Adipocyte (in vitro differentiated cells): Measurements from ENCODE around the gene ZNF532.
A peak's percentile ranks its signal among the peaks of the same experiment; 100 is the strongest.
"Not testable (repeated sequence)": the region's sequence is repeated elsewhere in the genome, so short reads cannot be mapped to it uniquely, and the experiment has no call there.

ENCODE experiments used
- DNase-seq: peaks from one replicate; pipeline ENCODE4 v3.0.0-alpha.2; 2015; ENCODE audit warnings: low read depth
- H3K27me3 ChIP-seq: replicated peaks from 2 replicates; pipeline ENCODE4 v1.7.0; 2013; ENCODE audit warnings: mild to moderate bottlenecking, low read length, moderate library complexity; ENCODE audit not compliant: control insufficient read depth, insufficient read depth
- H3K36me3 ChIP-seq: 2 replicates; pipeline ENCODE4 v1.7.0; 2013; ENCODE audit warnings: low read length, mild to moderate bottlenecking, moderate library complexity; ENCODE audit not compliant: control insufficient read depth, insufficient read depth, severe bottlenecking
- H3K4me1 ChIP-seq: 2 replicates; pipeline ENCODE4 v1.7.0; 2013; ENCODE audit warnings: mild to moderate bottlenecking, low read length, moderate library complexity; ENCODE audit not compliant: control insufficient read depth, insufficient read depth
- H3K4me3 ChIP-seq: 2 replicates; pipeline ENCODE4 v1.7.0; 2013; ENCODE audit warnings: mild to moderate bottlenecking, low read length, moderate library complexity
- H3K9ac ChIP-seq: 2 replicates; pipeline ENCODE4 v1.7.0; 2013; ENCODE audit warnings: mild to moderate bottlenecking, low read length, moderate library complexity
- H3K9me3 ChIP-seq: 2 replicates; pipeline ENCODE4 v1.7.0; 2013; ENCODE audit warnings: mild to moderate bottlenecking, low read length, moderate library complexity; ENCODE audit not compliant: control insufficient read depth

Gene ZNF532

DNA sequence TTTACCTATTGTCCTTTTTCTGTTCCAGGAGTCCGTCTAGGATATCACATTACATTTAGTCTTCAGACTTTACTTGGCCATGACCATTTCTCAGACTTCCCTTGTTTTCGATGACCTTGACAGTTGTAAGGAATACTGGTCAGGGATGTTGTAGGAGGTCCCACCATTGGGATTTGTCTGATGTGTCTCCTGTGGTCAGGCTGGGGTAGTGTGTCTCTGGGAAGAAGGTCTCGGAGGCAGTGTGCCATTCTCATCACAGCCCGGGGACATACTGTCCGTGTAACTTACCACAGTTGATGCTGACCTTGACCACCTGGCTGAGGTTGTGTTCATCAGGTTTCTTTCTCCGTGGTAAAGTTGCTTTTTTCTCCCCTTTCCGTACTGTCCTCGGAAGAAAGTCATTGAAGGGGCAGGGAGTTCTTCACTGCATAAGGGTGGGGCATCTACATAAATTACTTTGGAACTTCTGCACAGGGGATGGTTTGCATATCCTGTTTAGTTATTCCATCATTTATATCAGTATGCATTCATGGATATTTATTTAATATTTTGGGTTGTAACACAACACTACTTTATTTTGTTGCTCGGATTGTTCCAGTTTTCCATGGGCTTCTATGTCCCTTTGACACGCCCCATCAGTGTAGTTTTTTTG is 41.2 kb downstream of the ZNF532 start:
- Histone ChIP-seq H3K4me1 (peaks cover 2% of the 10 kb centered on the region), H3K9ac (no peak overlapping the region), H3K36me3 (peaks cover 11% of the 10 kb centered on the region), H3K27me3 (no peaks in the 10 kb centered on the region), H3K4me3 (no peak overlapping the region), H3K9me3 (no peaks in the 10 kb centered on the region)
- DNase-seq = no peak

DNA sequence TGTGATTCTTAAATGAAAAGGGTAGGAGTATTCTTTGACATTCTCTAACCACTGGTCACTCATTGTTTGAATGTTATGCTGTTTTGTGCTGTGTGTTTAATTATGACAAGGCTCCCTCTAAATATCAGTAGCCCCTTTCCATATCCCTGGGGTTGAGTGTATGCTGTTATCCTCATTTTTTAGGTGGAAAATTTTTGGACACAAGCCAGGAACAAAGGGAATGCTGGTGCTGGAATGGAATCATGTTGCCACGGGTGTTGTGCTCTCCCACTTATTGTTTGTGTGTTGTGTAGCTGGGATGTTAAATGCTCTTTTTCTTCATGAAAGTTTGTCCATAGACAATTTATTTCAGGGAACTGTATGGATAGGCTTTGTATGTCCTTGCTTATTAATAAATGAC is 43.3 kb downstream of the ZNF532 start:
- Histone ChIP-seq H3K36me3 (no peaks in the 10 kb centered on the region), H3K9me3 (no peaks in the 10 kb centered on the region)

DNA sequence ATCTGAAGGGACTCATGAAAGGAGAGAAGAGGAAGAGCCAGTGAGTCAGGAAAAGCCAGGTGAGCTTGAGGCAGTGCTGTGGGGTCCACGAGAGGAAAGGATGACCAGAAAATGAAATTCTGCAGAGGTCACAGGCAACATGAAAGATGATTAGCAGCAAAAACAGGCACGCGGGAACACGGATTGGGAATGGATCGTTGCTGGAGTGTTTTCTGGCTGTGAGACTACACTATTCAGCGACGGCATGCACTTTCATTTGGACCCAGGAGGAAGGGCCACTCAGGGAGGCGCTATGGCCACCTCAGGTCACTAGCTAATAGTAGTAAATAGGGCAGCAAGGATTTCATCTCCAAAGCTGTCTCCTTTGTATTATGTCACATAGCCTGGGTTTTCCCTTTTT is 44.8 kb downstream of the ZNF532 start:
- Histone ChIP-seq H3K9me3 (no peaks in the 10 kb centered on the region), H3K36me3 (no peaks in the 10 kb centered on the region), H3K27me3 (no peaks in the 10 kb centered on the region), H3K4me3 (no peak overlapping the region), H3K9ac (no peak overlapping the region), H3K4me1 (peaks cover 25% of the 10 kb centered on the region)
- DNase-seq = no peak

More for the DNA sequence above, 43.3 kb downstream of the ZNF532 start:
- H3K9ac ChIP-seq = no peak overlapping the region
- DNase-seq = no peak
- peaks cover 17% of the 10 kb centered on the region for H3K4me1 ChIP-seq
- no peak overlapping the region for H3K4me3 ChIP-seq
- H3K27me3 ChIP-seq = no peaks in the 10 kb centered on the region

DNA sequence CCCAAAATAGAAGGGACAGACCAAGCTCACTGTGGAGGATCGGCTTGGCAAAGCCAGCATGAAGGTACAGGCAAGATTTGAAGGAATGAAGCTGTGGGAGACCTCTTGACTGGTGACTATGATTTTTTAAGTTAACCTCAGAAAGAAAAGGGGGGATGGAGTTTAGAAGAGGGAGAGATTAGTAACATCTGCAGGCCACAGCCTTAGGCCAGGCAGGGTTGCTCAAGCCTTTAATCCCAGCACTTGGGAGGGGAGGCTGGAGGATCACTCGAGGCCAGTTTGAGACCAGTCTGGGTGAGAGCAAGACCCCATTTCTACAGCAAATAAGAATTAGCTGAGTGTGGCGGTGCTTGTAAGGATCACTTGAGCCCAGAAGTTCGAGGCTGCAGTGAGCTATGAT is 46.6 kb downstream of the ZNF532 start:
- H3K27me3 ChIP-seq = no peaks in the 10 kb centered on the region
- H3K4me3 ChIP-seq = peak overlapping the region; percentile 55
- no peaks in the 10 kb centered on the region for H3K9me3 ChIP-seq
- DNase-seq = peak; percentile 64
- H3K36me3 ChIP-seq = no peaks in the 10 kb centered on the region
- peaks cover 25% of the 10 kb centered on the region for H3K4me1 ChIP-seq
- H3K9ac ChIP-seq = peak overlapping the region; percentile 65

DNA sequence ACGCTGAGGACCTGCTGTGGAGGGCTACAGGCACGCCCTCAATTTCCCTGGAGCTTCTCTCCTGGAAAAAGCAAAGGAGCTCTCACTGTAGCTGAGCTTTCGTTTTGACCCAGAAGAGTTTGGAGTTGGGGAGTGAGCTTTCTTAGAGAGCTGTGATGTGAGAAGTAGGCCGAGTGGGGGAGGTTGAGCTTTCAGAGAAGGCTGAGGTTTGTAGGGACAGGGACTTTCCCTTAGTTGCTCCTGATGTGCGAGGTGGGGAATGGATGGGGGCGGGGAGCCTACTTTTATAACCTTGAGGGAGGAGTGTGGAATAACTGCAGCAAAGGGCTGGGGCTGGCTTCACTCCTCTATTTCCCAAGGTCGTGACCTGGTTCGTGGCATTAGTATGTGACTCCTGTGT is 47.1 kb downstream of the ZNF532 start:
- Histone ChIP-seq H3K9me3 (no peaks in the 10 kb centered on the region), H3K9ac (peak overlapping the region; percentile 65), H3K36me3 (no peaks in the 10 kb centered on the region), H3K4me3 (peak overlapping the region; percentile 55), H3K4me1 (peaks cover 25% of the 10 kb centered on the region), H3K27me3 (no peaks in the 10 kb centered on the region)
- DNase-seq = peak; percentile 48

DNA sequence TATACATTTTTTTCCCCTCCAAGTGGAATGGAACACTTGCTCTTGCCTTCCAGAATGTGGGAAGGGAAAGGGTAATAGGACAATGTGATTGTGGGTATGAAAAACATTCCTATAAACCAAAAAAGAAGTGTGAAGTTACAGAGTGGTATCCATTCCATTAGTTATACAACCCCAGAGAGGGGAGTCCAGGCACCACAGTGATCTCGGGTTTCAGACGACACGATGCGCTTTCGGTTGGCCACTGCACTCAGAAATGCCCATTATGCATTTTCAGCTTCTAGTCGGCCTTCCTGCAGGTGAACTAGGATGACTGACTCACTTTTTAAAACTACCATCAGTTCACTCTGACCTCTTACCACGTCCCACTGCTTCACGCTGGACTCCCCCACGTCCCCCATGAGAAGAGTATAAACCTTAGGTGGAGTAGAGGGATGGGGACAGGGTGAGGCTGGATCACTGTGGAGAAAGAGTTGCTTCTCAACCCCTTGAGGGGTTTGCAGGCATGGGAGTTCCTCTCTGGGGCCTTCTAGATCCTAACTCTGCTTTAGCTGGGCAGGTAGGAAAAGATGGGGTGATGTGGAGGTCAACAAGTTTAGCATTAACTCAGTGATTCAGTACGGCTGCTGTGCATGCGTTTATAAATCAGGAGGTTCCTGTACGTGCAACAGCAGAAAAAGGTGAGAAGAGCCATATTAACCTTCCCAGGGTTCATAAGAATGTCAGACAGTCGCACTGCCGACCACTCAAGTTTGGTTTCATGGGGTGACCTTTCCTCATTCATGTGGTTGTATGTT is 50.5 kb downstream of the ZNF532 start:
- H3K9ac ChIP-seq = no peak overlapping the region
- H3K4me1 ChIP-seq = peaks cover 25% of the 10 kb centered on the region
- H3K27me3 ChIP-seq = no peaks in the 10 kb centered on the region
- no peak overlapping the region for H3K4me3 ChIP-seq
- H3K9me3 ChIP-seq = no peaks in the 10 kb centered on the region
- no peak for DNase-seq
- peaks cover 23% of the 10 kb centered on the region for H3K36me3 ChIP-seq

DNA sequence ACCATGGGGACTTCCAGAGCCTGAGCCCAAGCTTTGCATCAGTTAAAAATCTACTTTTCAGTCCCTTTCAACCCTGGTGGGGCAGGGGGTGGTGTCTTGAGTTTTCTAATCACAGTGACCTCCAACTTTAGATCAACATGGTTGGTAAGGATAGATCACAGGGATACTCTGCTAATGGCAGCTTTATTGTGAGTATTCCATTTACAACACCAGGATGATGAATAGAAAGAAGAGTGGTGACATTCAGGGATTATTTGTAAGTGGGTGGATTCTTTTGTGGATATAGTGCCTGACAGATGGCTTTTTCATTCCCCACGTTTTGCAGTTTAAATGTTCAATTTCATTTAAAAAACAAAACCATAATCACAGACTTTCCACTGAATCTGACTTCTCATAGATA is 51.3 kb downstream of the ZNF532 start:
- no peak for DNase-seq
- H3K9me3 ChIP-seq = no peaks in the 10 kb centered on the region

DNA sequence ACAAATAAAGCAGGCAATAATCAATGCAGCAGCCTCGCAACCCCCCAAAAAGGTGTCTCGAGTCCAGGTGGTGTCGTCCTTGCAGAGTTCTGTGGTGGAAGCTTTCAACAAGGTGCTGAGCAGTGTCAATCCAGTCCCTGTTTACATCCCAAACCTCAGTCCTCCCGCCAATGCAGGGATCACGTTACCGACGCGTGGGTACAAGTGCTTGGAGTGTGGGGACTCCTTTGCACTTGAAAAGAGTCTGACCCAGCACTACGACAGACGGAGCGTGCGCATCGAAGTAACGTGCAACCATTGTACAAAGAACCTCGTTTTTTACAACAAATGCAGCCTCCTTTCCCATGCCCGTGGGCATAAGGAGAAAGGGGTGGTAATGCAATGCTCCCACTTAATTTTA is 55.3 kb downstream of the ZNF532 start:
- H3K4me3 ChIP-seq, H3K4me1 ChIP-seq, H3K9ac ChIP-seq, H3K9me3 ChIP-seq, DNase-seq, H3K27me3 ChIP-seq: not testable (repeated sequence)
- H3K36me3 ChIP-seq = peaks cover 43% of the 10 kb centered on the region

More for the DNA sequence above, 51.3 kb downstream of the ZNF532 start:
- Histone ChIP-seq H3K27me3 (no peaks in the 10 kb centered on the region), H3K9ac (no peak overlapping the region), H3K4me3 (no peak overlapping the region), H3K36me3 (peaks cover 30% of the 10 kb centered on the region), H3K4me1 (peaks cover 23% of the 10 kb centered on the region)

DNA sequence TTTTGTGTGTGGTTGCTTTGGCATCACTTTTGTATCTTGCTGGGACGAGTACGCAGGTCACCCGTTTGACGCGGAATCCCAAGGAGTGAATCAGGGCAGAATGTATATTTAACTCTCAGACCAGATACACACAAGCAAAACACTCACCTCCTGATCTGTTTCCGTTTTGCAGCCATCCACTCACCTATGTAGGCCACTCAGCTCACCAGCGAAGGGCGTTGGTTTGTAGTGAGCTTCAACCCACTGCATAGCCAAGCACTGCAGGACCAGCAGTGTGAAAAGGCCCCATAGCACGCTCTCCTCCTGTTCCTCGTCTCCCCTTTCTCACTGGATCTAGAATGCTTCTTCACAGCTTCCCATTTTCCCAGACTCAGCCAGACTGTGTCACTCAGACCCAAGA is 58.3 kb downstream of the ZNF532 start:
- Histone ChIP-seq H3K4me3 (no peak overlapping the region), H3K4me1 (peaks cover 1% of the 10 kb centered on the region), H3K9me3 (peaks cover 9% of the 10 kb centered on the region), H3K27me3 (no peaks in the 10 kb centered on the region), H3K9ac (no peak overlapping the region), H3K36me3 (peaks cover 42% of the 10 kb centered on the region)
- no peak for DNase-seq

DNA sequence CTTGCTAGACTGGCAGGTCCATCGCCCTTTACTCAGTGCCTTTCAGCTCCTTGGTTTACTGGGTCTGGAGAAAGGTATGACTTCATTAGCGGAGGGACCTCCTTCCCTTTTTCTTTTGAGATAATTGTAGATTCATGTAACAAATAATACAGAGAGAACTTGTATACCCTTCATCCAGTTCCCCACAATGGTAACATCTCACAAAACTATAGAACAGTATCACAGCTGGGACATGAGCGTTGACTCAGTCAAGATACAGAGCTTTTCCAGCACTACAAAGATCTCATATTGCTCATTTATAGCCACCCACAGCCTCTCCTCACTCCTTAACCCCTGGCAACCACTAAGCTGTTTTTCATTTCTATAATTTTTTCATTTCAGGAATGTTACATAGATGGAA is 59.8 kb downstream of the ZNF532 start:
- peaks cover 27% of the 10 kb centered on the region for H3K36me3 ChIP-seq
- peaks cover 9% of the 10 kb centered on the region for H3K9me3 ChIP-seq

DNA sequence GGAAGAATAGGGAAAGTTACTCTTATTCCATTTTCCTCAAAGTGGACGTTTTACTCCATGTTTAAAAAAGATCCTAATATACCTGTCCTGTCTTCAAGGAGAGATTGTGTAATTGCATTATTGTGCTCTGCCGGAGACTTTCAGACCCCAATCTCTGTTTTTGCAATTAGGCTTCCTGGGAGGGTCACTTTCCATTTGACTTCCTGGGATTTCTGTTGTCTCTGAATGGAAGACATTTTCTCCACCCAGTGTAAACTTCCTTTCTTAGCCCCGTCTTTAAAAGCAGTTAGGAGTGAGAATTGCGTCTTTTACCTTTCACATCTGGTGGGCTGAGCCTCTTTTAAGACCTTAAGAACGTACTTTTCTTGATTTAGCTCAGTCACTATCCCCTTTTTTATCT is 63.0 kb downstream of the ZNF532 start:
- Histone ChIP-seq H3K36me3 (peaks cover 10% of the 10 kb centered on the region), H3K9ac (no peak overlapping the region), H3K4me1 (peaks cover 11% of the 10 kb centered on the region), H3K27me3 (no peaks in the 10 kb centered on the region), H3K4me3 (no peak overlapping the region), H3K9me3 (peaks cover 9% of the 10 kb centered on the region)
- DNase-seq = no peak

More for the DNA sequence above, 59.8 kb downstream of the ZNF532 start:
- DNase-seq = no peak
- H3K4me3 ChIP-seq = no peak overlapping the region
- H3K27me3 ChIP-seq = no peaks in the 10 kb centered on the region
- no peak overlapping the region for H3K9ac ChIP-seq
- H3K4me1 ChIP-seq = peaks cover 11% of the 10 kb centered on the region
